Measurements from ENCODE around the gene SV2A.

DNA sequence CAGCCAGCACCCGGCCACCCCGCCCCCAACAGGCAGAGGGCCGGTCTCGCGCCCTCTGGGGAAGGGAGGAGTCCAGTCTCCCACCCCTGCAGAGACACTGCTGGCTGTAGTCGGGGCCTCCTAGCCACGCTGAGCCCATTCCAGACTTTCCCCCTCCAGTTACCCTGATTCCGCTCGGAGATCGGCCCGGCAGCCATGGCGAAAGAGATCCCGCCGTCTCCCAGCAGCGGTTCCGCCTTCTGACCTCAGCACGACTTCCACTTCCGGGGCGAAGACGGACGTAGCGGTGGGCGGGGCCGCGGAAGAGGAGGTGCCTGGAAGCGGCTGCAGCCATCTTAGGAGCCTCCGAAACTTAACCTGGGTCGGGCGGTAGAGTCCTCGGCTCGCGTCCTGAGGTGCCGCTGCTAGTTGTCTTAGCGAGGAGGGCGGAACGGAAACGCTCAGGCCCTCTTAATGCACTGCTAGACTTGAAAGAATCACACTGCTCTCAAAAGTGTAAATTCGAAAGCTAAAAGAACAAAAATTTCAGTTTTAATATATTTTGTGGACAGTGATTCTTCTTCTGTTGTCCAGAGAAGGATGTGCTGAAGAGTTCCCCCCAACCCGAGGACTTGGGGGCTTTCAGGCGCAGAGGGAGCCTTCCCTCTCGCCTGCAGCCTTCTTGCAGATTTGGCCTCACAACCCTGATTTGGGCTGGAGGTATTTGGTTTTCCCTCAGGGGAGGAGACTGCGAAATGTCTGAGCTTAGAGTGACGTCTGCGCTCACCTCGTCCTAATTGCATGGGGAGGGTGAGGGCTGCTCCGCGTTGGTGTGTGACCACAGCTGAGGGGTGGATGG, 10.1 kb upstream of the SV2A start, which contains the start of gene SF3B4:
- TF ChIP-seq, protein P1, sequence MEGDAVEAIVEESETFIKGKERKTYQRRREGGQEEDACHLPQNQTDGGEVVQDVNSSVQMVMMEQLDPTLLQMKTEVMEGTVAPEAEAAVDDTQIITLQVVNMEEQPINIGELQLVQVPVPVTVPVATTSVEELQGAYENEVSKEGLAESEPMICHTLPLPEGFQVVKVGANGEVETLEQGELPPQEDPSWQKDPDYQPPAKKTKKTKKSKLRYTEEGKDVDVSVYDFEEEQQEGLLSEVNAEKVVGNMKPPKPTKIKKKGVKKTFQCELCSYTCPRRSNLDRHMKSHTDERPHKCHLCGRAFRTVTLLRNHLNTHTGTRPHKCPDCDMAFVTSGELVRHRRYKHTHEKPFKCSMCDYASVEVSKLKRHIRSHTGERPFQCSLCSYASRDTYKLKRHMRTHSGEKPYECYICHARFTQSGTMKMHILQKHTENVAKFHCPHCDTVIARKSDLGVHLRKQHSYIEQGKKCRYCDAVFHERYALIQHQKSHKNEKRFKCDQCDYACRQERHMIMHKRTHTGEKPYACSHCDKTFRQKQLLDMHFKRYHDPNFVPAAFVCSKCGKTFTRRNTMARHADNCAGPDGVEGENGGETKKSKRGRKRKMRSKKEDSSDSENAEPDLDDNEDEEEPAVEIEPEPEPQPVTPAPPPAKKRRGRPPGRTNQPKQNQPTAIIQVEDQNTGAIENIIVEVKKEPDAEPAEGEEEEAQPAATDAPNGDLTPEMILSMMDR (IDR thresholded peaks at IDR 0.05; ENCODE audit: low read depth, low read length) = no peak
- TF ChIP-seq EZH2phosphoT487 (IDR thresholded peaks at IDR 0.05; ENCODE audit: low read depth) = no peak
